PC-3 (cell line): ENCODE measurements around the gene GPC3. TPM values are rescaled to one million over a fixed set of nuclear protein-coding genes. Genes with fewer than 3 reads are reported as not detected.

Experiments used
- ATAC-seq: fragments of 200-7000 bp; cut with Tn5 transposase; 2 replicates; pipeline ENCODE4 v1.9.1; 2020; ENCODE audit warnings: mild to moderate bottlenecking, moderate library complexity
- BruUV-seq: library from RNA; stranded (reverse); fragments of 400-500 nt; replicated peaks from 2 replicates; lab custom pipeline; 2021; lab: Mats Ljungman, UMichigan
- CTCF ChIA-PET: fragments of 300-600 bp; sonication (Branson Sonifier 250); formaldehyde crosslinking; loops from one replicate; lab custom pipeline; 2022; ENCODE audit warnings: antibody characterized with exemption; lab: Charles Lee
- POLR2A ChIA-PET: fragments of 300-600 bp; sonication (Branson Sonifier 250); formaldehyde crosslinking; loops from one replicate; lab custom pipeline; 2022; ENCODE audit warnings: antibody characterized with exemption; ENCODE audit not compliant: unreplicated experiment; lab: Charles Lee
- DNase-seq: peaks from one replicate; pipeline ENCODE4 v3.0.0-alpha.2; 2015
- H2AFZ ChIP-seq: fragments of 300-600 bp; sonication (generic); 2 replicates; pipeline ENCODE4 v1.6.0; 2016; ENCODE audit warnings: antibody characterized with exemption, low read length
- H3F3A ChIP-seq: fragments of 300-600 bp; sonication (generic); one replicate; pipeline ENCODE4 v1.6.0; 2017; ENCODE audit warnings: antibody characterized with exemption, low read length, control low read depth, mild to moderate bottlenecking; ENCODE audit not compliant: unreplicated experiment
- H3K27ac ChIP-seq: fragments of 300-600 bp; sonication (generic); 2 replicates; pipeline ENCODE4 v1.5.1; 2016; ENCODE audit warnings: mild to moderate bottlenecking, low read length
- H3K27me3 ChIP-seq: fragments of 300-600 bp; sonication (generic); 2 replicates; pipeline ENCODE4 v1.6.1; 2016; ENCODE audit warnings: low read length, mixed read lengths
- H3K36me3 ChIP-seq: fragments of 300-600 bp; sonication (generic); 2 replicates; pipeline ENCODE4 v1.6.1; 2016; ENCODE audit warnings: low read depth, mixed run types, low read length, mixed read lengths
- H3K4me1 ChIP-seq: fragments of 300-600 bp; sonication (generic); 2 replicates; pipeline ENCODE4 v1.5.1; 2016; ENCODE audit warnings: low read length; ENCODE audit not compliant: insufficient read depth
- H3K4me2 ChIP-seq: fragments of 300-600 bp; sonication (generic); 2 replicates; pipeline ENCODE4 v1.6.0; 2016; ENCODE audit warnings: low read length
- H3K4me3 ChIP-seq: fragments of 300-600 bp; sonication (generic); 2 replicates; pipeline ENCODE4 v1.5.1; 2016; ENCODE audit warnings: mild to moderate bottlenecking, low read length, mixed read lengths
- H3K79me2 ChIP-seq: fragments of 300-600 bp; sonication (generic); 2 replicates; pipeline ENCODE4 v1.6.1; 2017; ENCODE audit warnings: low read length, mixed read lengths
- H3K9ac ChIP-seq: fragments of 300-600 bp; sonication (generic); 2 replicates; pipeline ENCODE4 v1.6.0; 2016; ENCODE audit warnings: mild to moderate bottlenecking, low read length
- H3K9me2 ChIP-seq: fragments of 300-600 bp; sonication (generic); replicated peaks from 2 replicates; pipeline ENCODE4 v1.6.1; 2016; ENCODE audit warnings: mixed run types, low read length, mixed read lengths
- H3K9me3 ChIP-seq: fragments of 300-600 bp; sonication (generic); 2 replicates; pipeline ENCODE4 v1.6.1; 2016; ENCODE audit warnings: low read length, mixed read lengths
- H4K20me1 ChIP-seq: fragments of 300-600 bp; sonication (generic); 2 replicates; pipeline ENCODE4 v1.6.1; 2016; ENCODE audit warnings: low read length, mixed read lengths
- EZH2 ChIP-seq: fragments of 300-600 bp; sonication (generic); IDR thresholded peaks from one replicate; pipeline ENCODE4 v1.6.1; 2017; ENCODE audit warnings: antibody characterized with exemption, mild to moderate bottlenecking, low read length; ENCODE audit not compliant: unreplicated experiment
- EZH2phosphoT487 ChIP-seq: fragments of 300-600 bp; sonication (generic); IDR thresholded peaks from 2 replicates; pipeline ENCODE4 v1.6.1; 2018; ENCODE audit warnings: mild to moderate bottlenecking, antibody characterized with exemption, low read length, borderline replicate concordance
- intact Hi-C: fragments of 100-400 bp; cut with micrococcal nuclease; formaldehyde crosslinking; loops from 2 replicates; pipeline ENCODE4 v1.9.0; 2023
- total RNA-seq: library from RNA; depleted of rRNA; stranded (reverse); fragments of >200 nt; gene quantifications from 2 replicates; pipeline ENCODE4 v1.2.3, GENCODE V29; 2014
- TF ChIP-seq, protein P1 (sequence below): fragments of 300-600 bp; sonication (generic); conservative IDR thresholded peaks from 2 replicates; pipeline ENCODE4 v1.5.1; 2017; ENCODE audit warnings: antibody characterized with exemption, low read depth, mild to moderate bottlenecking, low read length

GPC3 gene
- total RNA-seq, 1 experiment from 2014 or later = not detected

DNA sequence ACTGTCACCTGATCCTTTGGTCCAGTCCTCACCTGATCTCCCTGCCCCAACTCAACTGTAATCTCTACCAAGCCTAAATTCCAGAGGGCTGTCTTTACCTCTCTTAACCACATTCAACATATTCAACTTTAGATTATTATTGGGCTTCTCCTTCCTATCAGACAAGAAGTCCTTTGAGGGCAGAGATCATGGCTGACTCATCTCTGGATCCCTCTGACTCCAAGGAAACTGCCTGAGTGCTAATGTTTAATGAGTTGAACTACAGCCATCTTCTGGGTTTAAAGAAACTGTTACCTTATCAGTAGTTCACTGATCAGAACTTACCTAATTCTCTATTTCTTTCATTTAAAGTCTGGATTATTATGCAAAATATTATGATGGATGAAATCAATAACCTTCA is 135.7 kb downstream of the GPC3 start:
- intact Hi-C loops = no loop called here
- POLR2A ChIA-PET = no interaction called here
- Histone ChIP-seq H3K4me3 (no peak overlapping the region), H3F3A (no peaks in the 10 kb centered on the region), H3K9ac (no peak overlapping the region), H3K27ac (no peak overlapping the region), H4K20me1 (no peaks in the 10 kb centered on the region), H3K27me3 (peaks cover 14% of the 10 kb centered on the region), H3K9me2 (no peaks in the 10 kb centered on the region), H3K4me2 (no peak overlapping the region), H3K4me1 (no peaks in the 10 kb centered on the region), H2AFZ (no peak overlapping the region), H3K36me3 (no peaks in the 10 kb centered on the region), H3K79me2 (no peaks in the 10 kb centered on the region), H3K9me3 (no peaks in the 10 kb centered on the region)
- CTCF ChIA-PET = no interaction called here
- no peak for ATAC-seq
- no peak for DNase-seq
- no peak for TF ChIP-seq EZH2
- TF ChIP-seq, protein P1, sequence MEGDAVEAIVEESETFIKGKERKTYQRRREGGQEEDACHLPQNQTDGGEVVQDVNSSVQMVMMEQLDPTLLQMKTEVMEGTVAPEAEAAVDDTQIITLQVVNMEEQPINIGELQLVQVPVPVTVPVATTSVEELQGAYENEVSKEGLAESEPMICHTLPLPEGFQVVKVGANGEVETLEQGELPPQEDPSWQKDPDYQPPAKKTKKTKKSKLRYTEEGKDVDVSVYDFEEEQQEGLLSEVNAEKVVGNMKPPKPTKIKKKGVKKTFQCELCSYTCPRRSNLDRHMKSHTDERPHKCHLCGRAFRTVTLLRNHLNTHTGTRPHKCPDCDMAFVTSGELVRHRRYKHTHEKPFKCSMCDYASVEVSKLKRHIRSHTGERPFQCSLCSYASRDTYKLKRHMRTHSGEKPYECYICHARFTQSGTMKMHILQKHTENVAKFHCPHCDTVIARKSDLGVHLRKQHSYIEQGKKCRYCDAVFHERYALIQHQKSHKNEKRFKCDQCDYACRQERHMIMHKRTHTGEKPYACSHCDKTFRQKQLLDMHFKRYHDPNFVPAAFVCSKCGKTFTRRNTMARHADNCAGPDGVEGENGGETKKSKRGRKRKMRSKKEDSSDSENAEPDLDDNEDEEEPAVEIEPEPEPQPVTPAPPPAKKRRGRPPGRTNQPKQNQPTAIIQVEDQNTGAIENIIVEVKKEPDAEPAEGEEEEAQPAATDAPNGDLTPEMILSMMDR = no peak
- no peak for TF ChIP-seq EZH2phosphoT487
- no TSS peak for BruUV-seq

DNA sequence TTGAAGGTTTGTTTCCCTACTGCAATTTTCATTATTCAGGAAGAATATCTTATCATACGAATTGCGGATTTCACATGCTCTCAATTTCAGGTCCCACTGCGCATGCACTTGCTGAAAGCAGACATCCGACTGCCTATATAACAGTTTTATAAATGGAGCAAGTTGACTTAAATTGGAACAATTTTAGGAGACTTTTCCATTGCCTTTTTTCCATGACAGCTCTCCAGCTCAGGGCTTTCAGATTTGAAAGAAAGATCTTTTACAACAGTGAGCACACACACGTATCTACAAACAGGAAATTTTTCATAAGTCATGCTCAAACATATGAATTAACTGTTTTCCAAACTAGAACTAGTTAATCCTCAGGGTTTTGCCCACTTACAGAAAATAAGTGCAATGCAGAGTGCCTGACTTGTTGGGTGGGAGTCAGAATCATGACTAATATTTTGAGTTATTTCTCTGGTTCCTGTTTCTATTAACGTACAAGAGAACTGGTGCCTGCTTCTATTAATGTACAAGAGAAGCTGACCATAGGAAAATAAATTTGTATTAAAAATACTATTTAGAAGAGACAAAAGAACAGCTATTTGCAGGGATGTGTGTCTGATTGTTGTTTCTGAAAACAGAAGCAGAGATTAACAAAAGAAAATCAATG is 137.9 kb downstream of the GPC3 start:
- H3K9me2 ChIP-seq = no peaks in the 10 kb centered on the region
- H2AFZ ChIP-seq = no peak overlapping the region
- DNase-seq = no peak
- no peaks in the 10 kb centered on the region for H3K36me3 ChIP-seq
- no peak overlapping the region for H3K4me3 ChIP-seq
- POLR2A ChIA-PET = no interaction called here
- H3F3A ChIP-seq = no peaks in the 10 kb centered on the region
- CTCF ChIA-PET = no interaction called here
- intact Hi-C loops = no loop called here
- H3K27ac ChIP-seq = no peak overlapping the region
- H3K79me2 ChIP-seq = no peaks in the 10 kb centered on the region
- H3K9ac ChIP-seq = no peak overlapping the region
- TF ChIP-seq, protein P1 = no peak
- no peak for TF ChIP-seq EZH2phosphoT487
- no peak for TF ChIP-seq EZH2
- H3K9me3 ChIP-seq = no peaks in the 10 kb centered on the region
- no peaks in the 10 kb centered on the region for H4K20me1 ChIP-seq
- no peaks in the 10 kb centered on the region for H3K4me1 ChIP-seq
- no peak for ATAC-seq
- H3K27me3 ChIP-seq = peaks cover 10% of the 10 kb centered on the region
- no peak overlapping the region for H3K4me2 ChIP-seq
- BruUV-seq = no TSS peak

DNA sequence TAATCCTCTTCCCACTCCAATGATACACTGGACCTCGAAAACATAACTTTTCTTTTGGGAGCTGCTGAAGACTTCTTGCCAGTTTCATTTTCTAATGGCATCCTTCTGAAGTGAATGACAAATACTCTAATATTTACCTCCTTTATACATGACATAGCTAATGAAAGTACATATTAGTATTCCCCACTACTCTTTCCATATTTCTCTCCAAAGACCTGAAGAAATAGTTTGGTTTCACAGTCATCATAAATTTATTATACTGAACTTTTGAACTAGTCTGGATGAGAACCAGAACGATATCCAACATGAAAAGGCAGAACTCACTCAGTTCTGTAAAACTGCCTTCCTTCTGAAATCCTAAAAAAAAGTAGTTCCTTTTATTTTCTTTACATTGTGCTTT is 139.1 kb downstream of the GPC3 start:
- Histone ChIP-seq H4K20me1 (no peaks in the 10 kb centered on the region), H3K9me2 (no peaks in the 10 kb centered on the region), H3K36me3 (no peaks in the 10 kb centered on the region), H3K4me1 (no peaks in the 10 kb centered on the region), H3K27ac (no peak overlapping the region), H2AFZ (no peak overlapping the region), H3K79me2 (no peaks in the 10 kb centered on the region), H3K9me3 (no peaks in the 10 kb centered on the region), H3K27me3 (peaks cover 4% of the 10 kb centered on the region), H3K4me3 (no peak overlapping the region), H3K9ac (no peak overlapping the region), H3K4me2 (no peak overlapping the region), H3F3A (no peaks in the 10 kb centered on the region)
- intact Hi-C loops = no loop called here
- BruUV-seq = no TSS peak
- CTCF ChIA-PET = no interaction called here
- POLR2A ChIA-PET = no interaction called here
- DNase-seq = no peak
- no peak for ATAC-seq
- no peak for TF ChIP-seq EZH2phosphoT487
- TF ChIP-seq, protein P1 = no peak
- TF ChIP-seq EZH2 = no peak
